OCI-LY1 (cell line): ENCODE results near the gene UBE2S.
A peak's percentile ranks its signal among the peaks of the same experiment; 100 is the strongest.

Experiments
- H2AFZ ChIP-seq: fragments of 200-600 bp; sonication (generic), shearing (Covaris generic); 2 replicates; pipeline ENCODE4 v1.6.0; 2014; ENCODE audit warnings: antibody characterized with exemption, mild to moderate bottlenecking, low read length
- H3F3A ChIP-seq: fragments of 200-600 bp; sonication (generic), shearing (Covaris generic); 2 replicates; pipeline ENCODE4 v1.6.0; 2014; ENCODE audit warnings: mild to moderate bottlenecking, antibody characterized with exemption, low read length, moderate library complexity; ENCODE audit not compliant: insufficient read depth
- H3K27ac ChIP-seq: fragments of 200-600 bp; sonication (generic); 2 replicates; pipeline ENCODE4 v1.5.1; 2014; ENCODE audit warnings: low read length, mixed run types, mild to moderate bottlenecking, low read depth; ENCODE audit not compliant: poor library complexity, severe bottlenecking
- H3K27me3 ChIP-seq: fragments of 200-600 bp; sonication (generic); 2 replicates; pipeline ENCODE4 v1.6.0; 2014; ENCODE audit warnings: antibody characterized with exemption, mild to moderate bottlenecking, low read length, moderate library complexity; ENCODE audit not compliant: insufficient read depth
- H3K36me3 ChIP-seq: fragments of 200-600 bp; sonication (generic); 2 replicates; pipeline ENCODE4 v1.6.1; 2014; ENCODE audit warnings: mild to moderate bottlenecking, antibody characterized with exemption, low read length, moderate library complexity, mixed read lengths; ENCODE audit not compliant: insufficient read depth
- H3K4me1 ChIP-seq: fragments of 200-600 bp; sonication (generic); 2 replicates; pipeline ENCODE4 v1.5.1; 2014; ENCODE audit warnings: mild to moderate bottlenecking, low read length, moderate library complexity; ENCODE audit not compliant: insufficient read depth, severe bottlenecking
- H3K4me2 ChIP-seq: fragments of 200-600 bp; sonication (generic), shearing (Covaris generic); 2 replicates; pipeline ENCODE4 v1.6.1; 2014; ENCODE audit warnings: low read length
- H3K4me3 ChIP-seq: fragments of 200-600 bp; sonication (generic); 2 replicates; pipeline ENCODE4 v1.5.1; 2014; ENCODE audit warnings: low read length, low read depth, mild to moderate bottlenecking, mixed read lengths; ENCODE audit not compliant: poor library complexity, severe bottlenecking
- H3K79me2 ChIP-seq: fragments of 200-600 bp; shearing (Covaris generic); 2 replicates; pipeline ENCODE4 v1.6.1; 2016; ENCODE audit warnings: mixed run types, low read length, mixed read lengths; ENCODE audit not compliant: insufficient read depth
- H3K9ac ChIP-seq: fragments of 200-600 bp; sonication (generic), shearing (Covaris generic); 2 replicates; pipeline ENCODE4 v1.6.1; 2014; ENCODE audit warnings: mild to moderate bottlenecking, low read length, mixed read lengths
- H3K9me2 ChIP-seq: fragments of 200-600 bp; sonication (generic), shearing (Covaris generic); 2 replicates; pipeline ENCODE4 v1.6.1; 2014; ENCODE audit warnings: low read depth, mild to moderate bottlenecking, low read length, mixed read lengths
- H3K9me3 ChIP-seq: fragments of 200-600 bp; shearing (Covaris generic); 2 replicates; pipeline ENCODE4 v1.6.1; 2014; ENCODE audit warnings: low read length, mixed read lengths
- H4K20me1 ChIP-seq: fragments of 200-600 bp; sonication (generic), shearing (Covaris generic); 2 replicates; pipeline ENCODE4 v1.6.0; 2016; ENCODE audit warnings: mild to moderate bottlenecking, low read length; ENCODE audit not compliant: insufficient read depth
- CTCF ChIP-seq: fragments of 200-600 bp; sonication (generic), shearing (Covaris generic); IDR thresholded peaks from 2 replicates; pipeline ENCODE4 v1.5.1; 2017; ENCODE audit warnings: mild to moderate bottlenecking, antibody characterized with exemption, low read length, moderate library complexity, mixed read lengths
- EZH2 ChIP-seq: fragments of 200-600 bp; sonication (generic), shearing (Covaris generic); IDR thresholded peaks from 2 replicates; pipeline ENCODE4 v1.8.0; 2017; ENCODE audit warnings: borderline replicate concordance, mixed run types, mild to moderate bottlenecking, antibody characterized with exemption, low read length, moderate library complexity, mixed read lengths

UBE2S gene

DNA sequence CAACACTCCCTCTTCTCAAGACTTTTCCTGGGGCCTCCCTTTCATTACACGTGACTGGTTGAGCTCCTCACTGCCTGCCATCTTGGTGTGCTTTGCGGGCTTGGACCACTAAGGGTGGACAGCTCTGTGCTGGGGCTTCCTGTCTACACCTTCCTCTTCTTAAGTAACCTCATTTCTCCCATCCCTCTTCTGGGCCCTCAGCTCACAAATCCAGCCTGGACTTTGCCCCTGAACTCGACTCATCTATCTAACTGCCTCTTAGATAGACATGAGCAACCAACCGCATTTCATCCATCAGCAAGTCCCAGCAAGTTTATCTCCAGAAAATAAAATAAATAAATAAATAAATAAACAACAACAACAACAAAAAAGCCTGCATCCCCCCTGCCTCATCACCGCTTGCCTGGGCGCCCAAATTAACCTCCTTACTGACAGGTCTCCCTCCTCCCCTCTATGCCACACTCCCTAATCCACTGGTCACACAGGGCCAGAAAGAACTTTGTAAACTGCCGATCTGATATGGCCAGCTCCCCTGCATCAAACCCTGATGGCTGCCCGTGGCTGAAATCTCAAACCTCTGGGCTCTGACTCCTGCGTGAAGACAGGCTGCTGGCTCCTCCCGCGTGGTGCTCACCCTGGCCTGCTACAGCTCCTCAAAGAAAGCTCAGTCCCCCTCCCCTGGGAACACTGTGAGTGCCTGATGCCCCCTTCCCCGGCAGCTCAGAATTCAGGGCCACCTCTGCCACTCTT lies 46.1 kb upstream of the UBE2S start:
- H3K4me3 ChIP-seq: no peak overlapping the region
- TF ChIP-seq CTCF (no peak), EZH2 (no peak)
- H3K27me3 ChIP-seq: no peaks in the 10 kb centered on the region; the same call in 1 of the 2 replicates
- H3F3A ChIP-seq: no peaks in the 10 kb centered on the region
- peak overlapping the region; percentile 68; the same call in 1 of the 2 replicates for H3K4me2 ChIP-seq
- no peaks in the 10 kb centered on the region for H3K9me2 ChIP-seq
- peaks cover 15% of the 10 kb centered on the region for H3K36me3 ChIP-seq
- H3K4me1 ChIP-seq: peaks cover 14% of the 10 kb centered on the region
- no peaks in the 10 kb centered on the region for H3K9me3 ChIP-seq
- H3K27ac ChIP-seq: no peak overlapping the region
- no peaks in the 10 kb centered on the region for H4K20me1 ChIP-seq
- no peak overlapping the region for H2AFZ ChIP-seq
- H3K79me2 ChIP-seq: no peaks in the 10 kb centered on the region
- H3K9ac ChIP-seq: no peak overlapping the region

DNA sequence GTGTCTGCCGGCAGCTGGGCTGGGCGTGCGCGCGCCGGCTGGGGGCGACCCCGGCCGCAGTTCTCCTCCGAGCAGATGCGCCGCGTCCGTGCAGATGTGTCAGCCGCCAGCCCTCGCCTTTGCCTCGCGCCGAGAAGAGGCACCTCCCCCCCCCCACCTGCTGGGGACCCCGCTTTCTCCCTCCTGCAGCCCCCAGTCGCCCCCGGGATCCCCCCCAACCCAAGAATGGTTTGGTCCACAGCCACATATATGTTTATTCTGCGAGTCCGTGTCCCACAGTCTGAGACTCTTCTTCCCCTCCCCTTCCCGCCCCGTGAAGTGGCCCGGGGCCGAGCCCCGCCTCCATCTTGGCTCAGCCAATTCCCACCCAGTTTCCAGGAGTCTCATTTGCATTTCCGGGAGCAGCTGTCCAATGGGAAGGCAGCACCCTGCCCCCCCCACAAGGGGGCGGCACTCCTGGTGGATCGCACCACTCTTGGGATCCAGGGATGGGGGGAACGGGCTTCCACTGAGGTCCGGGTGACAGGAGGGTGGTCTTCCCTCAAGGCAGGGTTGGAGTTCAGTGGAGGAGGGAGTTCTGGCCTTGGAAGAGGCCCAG lies 45.3 kb upstream of the UBE2S start:
- H3K79me2 ChIP-seq: no peaks in the 10 kb centered on the region
- no peaks in the 10 kb centered on the region for H3K9me2 ChIP-seq
- peak overlapping the region; percentile 68 for H3K4me2 ChIP-seq
- H3K9me3 ChIP-seq: no peaks in the 10 kb centered on the region
- H3K27me3 ChIP-seq: no peaks in the 10 kb centered on the region; the same call in 1 of the 2 replicates
- no peaks in the 10 kb centered on the region for H3F3A ChIP-seq
- peak overlapping the region; percentile 29; the same call in 1 of the 2 replicates for H3K9ac ChIP-seq
- H3K4me3 ChIP-seq: peak overlapping the region; percentile 57
- H3K4me1 ChIP-seq: peaks cover 14% of the 10 kb centered on the region
- H2AFZ ChIP-seq: no peak overlapping the region
- TF ChIP-seq EZH2 (no peak), CTCF (no peak)
- no peak overlapping the region for H3K27ac ChIP-seq
- no peaks in the 10 kb centered on the region for H4K20me1 ChIP-seq
- peaks cover 15% of the 10 kb centered on the region for H3K36me3 ChIP-seq

GRCh38 chr19:55451965-55452748 lies 44.6 kb upstream of the UBE2S start:
- peak overlapping the region; percentile 68 for H3K4me2 ChIP-seq
- no peaks in the 10 kb centered on the region for H4K20me1 ChIP-seq

More at GRCh38 chr19:55451965-55452748, 44.6 kb upstream of the UBE2S start:
- Histone ChIP-seq H3K9me3 (no peaks in the 10 kb centered on the region), H3K9ac (peak overlapping the region; percentile 29; the same call in 1 of the 2 replicates), H3K36me3 (peaks cover 15% of the 10 kb centered on the region), H3K27me3 (no peaks in the 10 kb centered on the region; the same call in 1 of the 2 replicates), H3K4me1 (peaks cover 14% of the 10 kb centered on the region), H2AFZ (no peak overlapping the region), H3F3A (no peaks in the 10 kb centered on the region), H3K79me2 (no peaks in the 10 kb centered on the region), H3K4me3 (peak overlapping the region; percentile 57), H3K27ac (no peak overlapping the region), H3K9me2 (no peaks in the 10 kb centered on the region)
- TF ChIP-seq CTCF (no peak), EZH2 (no peak)
